Hematopoietic multipotent progenitor cell treated with erythropoietin and hydrocortisone succinate and interleukin-3 and kit ligand, for 15 days (in vitro differentiated cells): Measurements from ENCODE around the gene HLA-DOA.

ENCODE experiments used
- DNase-seq: peaks from one replicate; pipeline ENCODE4 v3.0.0-alpha.2; 2015; ENCODE audit warnings: low spot score

Gene HLA-DOA

DNA sequence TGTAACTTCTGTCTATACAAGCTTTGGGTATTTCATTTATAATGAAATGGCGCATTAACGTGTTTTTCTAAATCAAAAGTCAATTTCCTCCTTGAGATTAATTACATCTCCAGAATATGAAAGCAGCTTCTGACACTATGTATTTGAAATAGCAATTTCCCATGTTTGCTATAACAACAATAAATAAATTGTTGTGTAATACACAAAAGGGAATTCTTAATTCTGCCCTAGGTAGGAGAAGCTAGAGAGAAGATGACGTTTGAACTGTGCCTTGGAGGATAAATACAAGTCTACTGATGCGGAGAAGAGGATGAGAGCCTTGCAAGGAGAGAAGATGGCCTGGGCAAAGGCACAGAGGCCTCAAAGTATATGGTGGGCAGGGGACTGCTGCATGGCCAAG is 7.6 kb upstream of the HLA-DOA start:
- no peak for DNase-seq

DNA sequence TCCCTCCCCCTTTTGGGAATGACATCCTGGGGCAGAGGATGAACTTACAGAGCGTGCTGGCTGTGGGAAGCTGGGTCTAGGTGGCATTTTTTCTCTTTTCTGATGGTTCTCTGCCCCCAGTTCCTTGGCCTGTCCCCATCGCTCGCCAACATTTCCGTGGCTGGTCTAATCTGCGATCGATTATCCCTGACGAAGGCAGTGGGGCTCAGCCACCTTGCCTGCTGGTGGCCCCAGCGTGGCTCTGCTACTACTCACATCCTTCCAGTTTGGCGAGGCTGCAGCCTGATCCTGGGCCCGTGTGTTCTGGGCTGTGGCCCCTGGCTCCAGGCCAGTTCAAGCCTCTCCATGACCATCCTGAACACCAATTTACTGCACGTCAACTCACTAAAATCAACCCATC is 6.4 kb upstream of the HLA-DOA start:
- no peak for DNase-seq

GRCh38 chr6:33014841-33015634 is 5.6 kb upstream of the HLA-DOA start:
- peak; percentile 71 for DNase-seq

DNA sequence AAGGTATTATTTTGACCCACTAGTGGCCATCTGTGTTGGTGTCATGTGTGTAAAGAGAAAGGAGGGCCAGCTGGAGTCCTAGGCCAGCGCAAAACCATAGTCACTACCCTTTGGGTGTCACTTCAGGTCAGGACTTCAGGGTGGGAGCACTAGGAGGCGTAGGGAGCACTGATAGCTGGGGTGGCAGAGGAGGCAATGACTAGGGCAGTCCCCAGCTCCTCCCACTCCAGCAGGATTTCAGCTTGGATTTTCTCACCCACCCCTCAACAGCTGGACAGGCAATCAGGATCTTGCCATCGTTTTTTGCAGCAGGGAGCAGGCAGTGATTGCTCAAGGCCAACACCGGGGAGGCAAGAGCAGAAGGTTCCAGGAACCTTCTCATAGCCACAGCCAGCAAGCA is 4.2 kb upstream of the HLA-DOA start:
- DNase-seq = no peak

DNA sequence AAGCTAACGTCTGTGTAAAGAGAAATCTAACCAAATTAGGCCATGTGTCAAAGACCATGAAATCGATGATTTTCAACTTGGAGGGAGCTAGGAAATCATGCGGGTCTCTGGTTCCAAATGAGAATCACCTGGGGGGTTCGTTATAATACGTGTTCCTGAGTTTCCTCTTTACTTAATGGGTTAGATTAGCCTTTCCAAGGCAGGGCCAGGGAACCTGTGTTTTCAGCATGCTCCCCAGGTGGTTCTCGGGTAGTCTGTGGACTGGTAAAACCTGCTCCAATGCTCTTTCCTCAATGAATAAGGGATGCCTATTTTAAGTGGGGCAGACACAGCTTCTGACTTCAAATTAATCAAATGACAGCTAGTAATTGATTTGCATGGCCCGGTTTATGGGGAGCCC is 965 bp upstream of the HLA-DOA start:
- DNase-seq = no peak

DNA sequence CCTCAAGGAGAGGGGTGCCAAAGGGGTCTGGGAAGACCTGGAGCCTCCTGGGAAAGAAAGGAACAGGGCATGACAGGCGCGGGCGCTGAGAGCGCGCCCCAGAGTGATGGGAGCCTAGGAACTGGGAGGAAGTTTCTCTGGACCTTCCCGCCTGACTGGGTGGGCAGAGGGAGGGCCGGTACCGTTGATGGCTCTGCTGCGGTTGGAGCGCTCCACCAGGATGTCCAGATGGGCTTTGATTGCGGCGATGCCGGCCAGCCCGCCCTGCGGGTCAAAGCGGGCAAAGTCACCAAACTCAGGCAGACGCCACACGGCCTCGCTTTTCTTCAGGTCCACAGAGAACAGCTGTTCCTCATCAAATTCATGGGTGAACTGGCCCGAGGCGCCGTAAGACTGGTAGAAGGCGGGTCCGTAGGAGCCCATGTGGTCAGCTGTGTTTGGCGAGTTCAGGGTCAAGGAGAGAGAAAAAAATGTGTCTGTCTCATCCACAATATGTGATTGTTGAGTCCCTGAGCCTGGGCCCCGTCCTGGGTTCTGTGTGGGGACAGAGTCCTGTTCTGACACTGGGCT is 1.5 kb downstream of the HLA-DOA start:
- no peak for DNase-seq

- no peak for DNase-seq
Observed at GRCh38 chr6:33004940-33005339, 4.5 kb downstream of the HLA-DOA start.

DNA sequence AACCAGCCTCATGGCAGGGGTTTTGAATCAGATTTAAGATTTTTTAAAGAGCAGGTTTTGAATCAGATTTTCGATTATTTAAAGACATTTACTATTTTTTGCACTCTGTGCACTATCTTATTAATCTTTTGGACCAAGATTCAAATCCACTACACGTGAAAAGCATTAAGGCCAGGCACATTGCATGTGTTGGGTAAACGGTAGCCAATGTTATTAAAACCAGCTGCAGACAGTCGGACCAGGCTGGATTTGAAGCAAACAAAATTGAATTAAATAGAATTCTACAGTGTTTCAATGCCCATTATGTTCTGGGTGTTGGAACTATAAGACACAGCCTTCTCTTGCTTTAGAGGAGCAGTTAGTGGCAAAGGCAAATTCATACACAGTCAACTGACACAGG is 7.7 kb downstream of the HLA-DOA start:
- DNase-seq = no peak

DNA sequence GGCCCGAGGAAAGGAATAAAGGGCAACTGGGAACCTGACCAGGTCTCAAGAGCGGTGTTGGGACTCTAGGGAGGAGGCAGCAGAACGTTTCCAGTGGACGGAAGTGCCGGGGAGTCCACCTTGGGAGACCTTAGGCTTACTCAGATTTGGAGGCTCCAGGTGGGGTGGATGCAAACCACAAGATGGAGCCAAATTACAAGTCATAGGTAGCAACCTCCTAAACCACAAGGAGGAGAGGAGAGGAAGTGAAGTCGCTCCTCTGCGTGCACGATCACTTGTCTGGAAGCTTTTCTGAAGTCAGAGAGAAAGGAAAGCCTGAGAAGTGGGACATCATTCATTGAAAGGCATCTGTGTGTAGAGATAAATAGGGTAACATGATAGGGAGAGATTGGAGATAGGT is 9.3 kb downstream of the HLA-DOA start:
- DNase-seq = no peak

- DNase-seq = no peak
Observed at GRCh38 chr6:32995448-32995847, 13.9 kb downstream of the HLA-DOA start.

DNA sequence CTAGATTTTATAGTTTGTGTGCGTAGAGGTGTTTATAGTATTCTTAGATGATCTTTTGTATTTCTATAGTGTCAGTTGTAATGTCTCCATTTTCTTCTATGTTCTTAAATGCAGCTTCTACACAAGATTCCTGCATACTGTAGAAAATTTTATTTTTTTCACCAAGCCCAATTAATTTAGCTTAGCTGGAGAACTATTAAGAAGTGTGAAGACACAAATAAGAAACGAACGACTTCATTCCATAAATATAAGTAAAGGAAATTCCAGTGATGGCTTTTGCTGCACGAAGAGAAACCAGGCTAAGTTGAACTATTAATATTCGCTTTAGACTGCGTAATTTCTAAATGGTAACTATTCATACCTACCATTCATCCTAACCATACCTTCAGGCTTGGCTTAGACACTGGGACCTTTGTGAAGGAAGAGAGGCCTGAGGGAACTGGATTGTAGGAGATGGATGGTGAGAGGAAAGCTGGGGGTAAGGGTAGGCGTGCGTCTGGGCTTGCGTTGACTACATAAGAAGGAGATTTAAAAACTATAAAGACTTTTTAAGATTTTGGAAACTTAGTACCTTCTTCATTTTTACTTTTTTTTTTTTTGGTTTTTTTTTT is 15.9 kb downstream of the HLA-DOA start:
- no peak for DNase-seq

DNA sequence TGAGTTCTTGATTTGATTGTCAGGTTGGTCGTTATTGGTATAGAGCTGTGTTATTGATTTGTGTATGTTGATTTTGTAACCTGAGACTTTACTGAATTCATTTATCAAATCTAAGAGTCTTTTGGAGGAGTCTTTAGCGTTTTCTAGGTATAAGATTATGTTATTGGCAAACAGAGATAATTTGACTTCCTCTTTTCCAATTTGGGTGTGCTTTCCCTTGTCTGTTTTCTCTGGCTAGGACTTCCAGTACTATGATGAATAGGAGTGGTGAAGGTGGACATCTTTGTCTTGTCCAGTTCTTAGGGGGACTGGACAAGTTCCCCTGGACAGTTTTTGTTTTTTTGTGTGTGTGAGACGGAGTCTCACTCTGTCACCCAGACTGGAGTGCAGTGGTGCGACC is 17.4 kb downstream of the HLA-DOA start:
- no peak for DNase-seq

DNA sequence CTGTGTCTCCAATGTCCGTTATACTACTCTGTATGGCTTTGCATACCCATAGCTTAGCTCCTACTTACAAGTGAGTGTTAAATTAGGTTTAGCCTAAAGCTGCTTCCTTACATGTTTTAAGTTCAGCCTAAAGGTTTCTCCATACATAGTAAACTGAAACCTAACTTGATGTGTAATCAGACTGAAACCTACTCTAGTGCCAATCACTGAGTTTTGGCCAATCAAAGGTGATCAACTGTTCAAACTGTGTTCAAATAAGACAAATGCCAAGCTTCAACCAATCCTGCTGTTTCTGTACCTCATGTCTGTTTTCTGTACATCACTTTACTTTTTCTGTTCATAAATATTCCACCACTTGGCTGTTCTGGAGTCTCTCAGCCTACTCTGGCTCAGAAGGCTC is 20.0 kb downstream of the HLA-DOA start:
- no peak for DNase-seq

GRCh38 chr6:32984622-32985389 is 24.6 kb downstream of the HLA-DOA start:
- DNase-seq = peak; percentile 85

DNA sequence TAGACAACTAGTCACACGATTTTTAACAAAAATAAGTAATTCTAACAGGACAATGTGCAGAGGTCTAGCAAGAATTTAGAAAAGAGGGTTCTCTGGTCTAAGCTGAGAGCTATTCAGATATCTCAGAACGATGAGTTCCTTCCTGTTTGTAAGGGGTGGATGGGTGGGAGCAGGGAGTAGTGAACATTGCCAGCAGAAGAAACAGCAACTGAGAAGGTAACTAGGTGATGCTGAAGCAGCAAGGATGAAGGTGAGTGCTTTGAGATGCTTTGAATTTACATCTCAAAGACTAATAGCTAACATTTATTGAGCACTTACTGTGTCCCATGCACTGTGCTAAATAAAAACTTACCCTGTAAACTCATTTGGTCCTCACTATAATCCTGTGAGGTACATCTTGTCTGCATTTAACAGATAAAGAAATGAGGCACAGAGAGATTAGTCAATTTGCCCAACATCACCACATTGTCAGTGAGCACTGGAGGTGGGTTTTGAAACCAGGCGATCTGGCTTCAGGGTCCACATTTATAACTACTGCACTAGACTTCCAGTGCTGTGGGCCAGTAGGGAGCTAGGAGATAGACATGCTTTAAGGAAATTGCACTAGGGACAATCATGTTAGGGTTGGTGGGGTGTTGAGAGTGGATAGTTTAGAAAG is 25.3 kb downstream of the HLA-DOA start:
- DNase-seq = peak; percentile 38

DNA sequence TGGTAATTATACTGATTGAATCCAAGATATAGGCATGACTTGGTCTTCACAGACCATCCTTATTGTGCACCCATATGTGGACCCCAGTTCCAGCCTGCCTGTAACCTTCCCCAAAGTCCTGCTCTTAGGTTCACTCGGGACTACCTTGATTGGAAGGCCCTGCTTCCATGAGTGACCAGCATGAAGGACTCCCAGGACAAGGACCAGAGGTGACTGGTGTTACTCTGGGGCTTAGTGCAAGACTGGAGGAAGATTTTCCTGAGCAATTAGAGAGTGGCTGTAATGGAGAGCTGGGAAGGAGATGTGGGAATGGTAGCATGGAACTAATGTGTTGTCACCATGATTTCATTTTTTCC is 25.9 kb downstream of the HLA-DOA start:
- DNase-seq = no peak

DNA sequence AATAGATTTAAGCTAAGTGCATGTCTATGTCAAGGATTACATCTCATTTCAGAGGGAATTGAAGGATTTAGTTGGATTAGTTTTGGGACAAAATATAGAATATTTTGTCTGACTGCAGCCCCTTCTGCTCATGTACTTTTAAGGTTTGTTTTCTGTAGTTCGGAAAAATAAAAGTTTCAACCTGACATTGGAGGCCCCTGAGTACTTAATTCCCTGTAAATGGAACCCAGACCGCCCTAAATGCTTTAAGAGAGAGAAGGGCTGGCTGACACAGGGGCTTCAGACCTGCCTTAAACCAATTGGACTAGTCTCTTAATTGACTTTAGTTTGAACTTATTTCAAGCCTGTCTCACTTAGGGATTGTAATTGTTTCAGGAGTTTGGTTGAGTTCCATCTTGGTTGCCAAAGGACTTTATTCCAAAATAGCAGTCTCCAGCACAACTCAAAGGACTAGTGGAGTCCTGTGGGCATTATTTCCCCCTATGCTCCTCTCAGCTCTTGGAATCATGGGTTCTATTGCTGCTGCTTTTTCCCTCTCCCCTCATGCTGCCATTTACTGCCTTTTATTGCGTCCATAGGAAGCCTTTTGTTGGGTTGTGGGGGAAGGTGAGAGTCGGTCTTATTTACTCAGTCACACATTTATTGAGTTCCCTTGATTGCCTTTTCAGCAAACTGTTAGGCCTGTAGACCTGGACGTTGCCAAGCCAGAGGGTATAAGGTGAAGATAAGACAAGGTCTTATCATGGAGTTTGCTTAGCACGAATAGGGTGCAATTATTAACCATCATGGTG is 26.5 kb downstream of the HLA-DOA start:
- DNase-seq = no peak

DNA sequence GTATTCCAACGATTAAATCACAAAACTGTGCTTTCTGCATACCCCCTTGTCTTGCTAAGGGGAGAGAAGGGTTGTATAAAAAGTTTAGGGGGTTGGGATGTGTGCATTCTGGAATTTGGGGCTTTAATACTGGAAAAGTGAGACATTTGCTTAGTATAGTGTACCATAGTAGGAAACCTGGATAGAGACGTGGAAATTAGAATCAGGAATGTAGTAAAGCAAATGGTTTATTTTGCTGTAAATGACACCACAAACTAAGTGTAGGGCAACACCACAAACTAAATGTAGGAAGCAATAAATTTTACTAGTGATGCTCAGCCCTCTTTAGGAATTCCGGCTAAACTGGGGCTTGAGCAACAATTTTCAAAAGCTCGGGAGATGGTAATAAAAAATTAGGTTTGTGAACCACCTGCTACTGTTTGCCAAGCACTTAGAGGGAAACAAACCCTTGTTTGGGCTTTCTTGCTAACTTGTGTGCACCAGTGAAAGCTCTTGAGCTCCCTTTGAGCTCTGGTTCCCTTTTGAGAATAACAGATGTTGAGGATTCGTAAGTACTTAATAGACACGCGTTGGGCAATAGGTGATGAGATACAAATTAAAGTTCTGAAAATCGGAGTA is 27.2 kb downstream of the HLA-DOA start:
- DNase-seq = no peak

- DNase-seq = no peak
Observed at GRCh38 chr6:32980488-32981038, 28.8 kb downstream of the HLA-DOA start.

- DNase-seq = no peak
Observed at GRCh38 chr6:32979720-32980487, 29.5 kb downstream of the HLA-DOA start.
